Iris pigment epithelial cell (primary cell): ENCODE results near the gene FAM50A.
"Not testable (repeated sequence)": the region's sequence is repeated elsewhere in the genome, so short reads cannot be mapped to it uniquely, and the experiment has no call there.

ENCODE experiments used
- DNase-seq: peaks from one replicate; pipeline ENCODE4 v3.0.0-alpha.2; 2011; ENCODE audit warnings: low read depth

The FAM50A gene

DNA sequence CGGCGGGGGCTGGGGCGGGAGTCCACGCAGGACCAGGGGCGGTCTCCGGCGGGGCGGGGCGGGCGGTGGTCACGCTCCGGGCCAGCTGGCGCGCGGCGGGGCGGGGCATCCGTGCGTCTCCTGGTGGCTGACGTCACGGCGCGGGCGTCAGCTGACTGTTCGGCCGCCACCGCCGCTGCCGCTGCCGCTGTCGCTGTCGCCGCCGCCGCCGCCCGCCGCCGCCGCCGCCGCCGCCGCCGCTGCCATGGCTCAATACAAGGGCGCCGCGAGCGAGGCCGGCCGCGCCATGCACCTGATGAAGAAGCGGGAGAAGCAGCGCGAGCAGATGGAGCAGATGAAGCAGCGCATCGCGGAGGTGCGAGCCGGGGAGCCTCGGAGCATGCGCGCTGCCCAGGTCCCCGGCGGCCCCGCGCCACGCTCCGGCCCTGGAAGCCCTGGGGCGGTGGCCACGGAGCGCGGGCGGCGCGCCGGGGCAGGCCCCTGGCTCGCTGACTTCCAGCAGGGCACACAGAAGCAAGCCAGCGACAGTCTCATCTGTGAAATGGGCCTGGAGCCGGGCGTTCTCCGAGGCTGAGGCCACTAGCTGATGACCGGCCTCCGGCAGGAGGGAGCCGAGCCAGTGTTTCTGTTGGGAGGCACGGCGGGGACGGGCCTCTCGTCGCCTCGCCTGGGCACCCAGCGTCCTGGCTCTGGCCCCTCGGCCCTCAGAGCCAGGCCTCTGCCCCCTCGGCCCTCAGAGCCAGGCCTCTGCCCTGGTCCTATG lies at the start of gene FAM50A:
Gene FAM50A, plus strand, starts transcription at position 150 of the 763 bp plus-strand sequence. Its CDS starts 95 bp downstream, at position 245.
- DNase-seq = peak; percentile 51

DNA sequence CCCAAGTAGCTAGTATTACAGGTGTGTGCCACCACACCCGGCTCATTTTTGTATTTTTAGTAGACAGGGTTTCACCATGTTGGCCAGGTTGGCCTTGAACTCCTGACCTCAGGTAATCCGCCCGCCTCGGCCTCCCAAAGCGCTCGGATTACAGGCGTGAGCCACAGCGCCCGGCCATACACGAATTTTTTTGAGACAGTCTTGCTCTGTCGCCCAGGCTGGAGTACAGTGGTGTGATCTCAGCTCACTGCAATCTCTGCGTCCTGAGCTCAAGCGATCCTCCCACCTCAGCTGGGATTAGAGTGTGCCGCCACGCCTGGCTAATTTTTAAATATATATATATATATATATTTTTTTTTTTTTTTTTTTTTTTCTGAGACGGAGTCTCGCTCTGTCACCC lies 47.6 kb upstream of the FAM50A start:
- not testable (repeated sequence) for DNase-seq

- peak; percentile 59 for DNase-seq
Observed at GRCh38 chrX:154396973-154397887, 46.7 kb upstream of the FAM50A start.

DNA sequence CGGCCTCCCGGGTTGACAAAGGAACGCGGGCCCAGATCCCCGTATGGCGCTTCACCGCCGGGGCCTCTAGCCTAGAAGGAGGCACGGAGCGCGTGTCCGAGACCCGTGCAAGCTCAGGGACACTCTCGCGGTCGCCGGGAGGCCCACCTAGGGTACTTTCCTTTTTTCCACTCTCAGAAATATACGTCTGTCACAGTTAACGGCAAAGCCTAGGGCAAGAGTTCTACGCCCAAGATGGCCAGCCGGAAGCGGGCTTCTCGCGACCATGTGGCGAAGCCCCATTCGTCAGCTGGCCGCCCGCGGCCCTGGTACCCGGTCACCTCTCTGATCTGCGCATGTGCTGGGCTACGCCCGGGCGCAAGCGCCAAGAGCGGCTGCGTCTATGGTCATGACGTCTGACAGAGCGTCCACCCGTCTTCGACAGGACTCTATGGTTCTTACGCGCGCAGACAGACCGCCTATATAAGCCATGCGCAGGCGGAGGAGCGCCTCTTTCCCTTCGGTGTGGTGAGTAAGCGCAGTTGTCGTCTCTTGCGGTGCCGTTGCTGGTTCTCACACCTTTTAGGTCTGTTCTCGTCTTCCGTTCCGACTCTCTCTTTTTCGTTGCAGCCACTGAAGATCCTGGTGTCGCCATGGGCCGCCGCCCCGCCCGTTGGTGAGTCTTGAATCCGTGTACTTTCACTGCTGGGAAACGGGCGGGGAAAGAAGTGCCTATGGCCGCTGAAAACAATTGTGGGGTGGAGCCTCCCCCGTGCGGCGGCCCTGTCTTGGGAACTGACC lies 45.9 kb upstream of the FAM50A start, which contains the start of gene RPL10:
Gene RPL10, plus strand, starts transcription at position 490 of the 780 bp plus-strand sequence. Its CDS starts 143 bp downstream, at position 633.
- peak; percentile 95 for DNase-seq

DNA sequence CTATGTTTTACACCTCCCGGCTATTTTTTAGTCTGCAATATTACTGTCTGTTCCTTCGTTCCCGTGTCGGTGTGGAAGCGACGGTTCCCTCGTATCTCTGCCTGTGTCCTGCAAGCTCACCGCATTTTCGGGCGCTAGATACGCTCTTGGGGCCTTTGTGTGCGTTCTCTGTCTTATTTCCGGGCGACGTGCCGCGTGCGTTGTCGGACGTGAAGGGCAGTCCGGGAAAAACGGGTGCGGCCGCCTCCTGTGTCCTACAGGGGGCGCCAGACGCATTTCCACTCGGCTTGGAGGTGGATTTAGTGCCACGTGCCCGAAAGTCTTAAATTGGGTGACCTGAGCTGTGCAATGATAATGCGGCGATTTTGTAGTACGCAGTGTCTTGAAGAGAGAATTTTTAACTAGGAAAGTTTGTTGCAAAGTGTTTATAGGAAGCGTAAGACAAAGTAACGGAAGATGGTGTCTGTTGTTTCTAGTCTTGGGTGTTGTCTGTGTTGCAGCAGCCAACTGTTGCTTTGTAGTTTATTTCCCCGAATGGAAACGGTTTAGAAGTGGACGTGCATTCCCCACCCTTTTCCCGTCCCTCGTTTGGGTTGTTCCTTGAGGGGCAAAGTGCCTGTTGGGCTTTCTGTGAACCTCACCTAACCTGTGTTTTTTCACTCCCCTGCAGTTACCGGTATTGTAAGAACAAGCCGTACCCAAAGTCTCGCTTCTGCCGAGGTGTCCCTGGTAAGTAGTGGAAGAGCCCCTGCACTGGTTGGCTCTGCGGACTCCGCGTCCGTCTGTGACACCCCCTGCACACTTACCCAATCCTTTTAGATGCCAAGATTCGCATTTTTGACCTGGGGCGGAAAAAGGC lies 45.0 kb upstream of the FAM50A start:
- peak; percentile 70 for DNase-seq

DNA sequence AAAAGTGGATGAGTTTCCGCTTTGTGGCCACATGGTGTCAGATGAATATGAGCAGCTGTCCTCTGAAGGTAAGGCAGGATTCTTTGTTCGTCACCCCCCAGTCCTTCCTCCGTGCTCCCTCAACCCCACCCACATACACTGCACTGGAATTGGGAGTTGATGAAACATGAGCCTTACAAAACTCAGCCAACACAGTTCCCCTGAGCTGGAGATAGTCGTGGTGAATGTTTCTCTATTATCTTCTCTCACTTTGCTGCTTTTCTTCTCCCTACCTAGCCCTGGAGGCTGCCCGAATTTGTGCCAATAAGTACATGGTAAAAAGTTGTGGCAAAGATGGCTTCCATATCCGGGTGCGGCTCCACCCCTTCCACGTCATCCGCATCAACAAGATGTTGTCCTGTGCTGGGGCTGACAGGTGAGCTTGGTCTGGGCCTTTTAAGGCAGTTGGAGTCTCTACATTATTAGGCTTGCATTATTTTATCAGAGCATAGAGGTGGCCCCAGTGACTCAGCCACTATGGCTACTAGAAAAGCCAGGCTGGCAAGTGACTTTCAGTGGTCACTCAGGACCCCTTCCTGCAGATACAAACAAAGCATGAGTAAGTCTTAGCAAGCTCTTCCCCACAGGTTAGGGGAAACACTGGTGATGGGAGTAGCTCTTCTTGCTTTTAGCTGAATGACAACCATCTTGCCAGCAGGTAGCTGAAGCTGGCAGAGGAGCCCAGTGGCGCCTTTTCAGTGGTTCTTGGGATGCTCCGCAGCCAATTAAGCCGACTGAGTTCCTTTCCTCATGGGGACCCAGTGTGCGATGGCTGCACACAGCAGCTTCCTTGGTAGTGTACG lies 44.2 kb upstream of the FAM50A start:
- DNase-seq = no peak

GRCh38 chrX:154400369-154400817 lies 43.5 kb upstream of the FAM50A start:
- DNase-seq = not testable (repeated sequence)

DNA sequence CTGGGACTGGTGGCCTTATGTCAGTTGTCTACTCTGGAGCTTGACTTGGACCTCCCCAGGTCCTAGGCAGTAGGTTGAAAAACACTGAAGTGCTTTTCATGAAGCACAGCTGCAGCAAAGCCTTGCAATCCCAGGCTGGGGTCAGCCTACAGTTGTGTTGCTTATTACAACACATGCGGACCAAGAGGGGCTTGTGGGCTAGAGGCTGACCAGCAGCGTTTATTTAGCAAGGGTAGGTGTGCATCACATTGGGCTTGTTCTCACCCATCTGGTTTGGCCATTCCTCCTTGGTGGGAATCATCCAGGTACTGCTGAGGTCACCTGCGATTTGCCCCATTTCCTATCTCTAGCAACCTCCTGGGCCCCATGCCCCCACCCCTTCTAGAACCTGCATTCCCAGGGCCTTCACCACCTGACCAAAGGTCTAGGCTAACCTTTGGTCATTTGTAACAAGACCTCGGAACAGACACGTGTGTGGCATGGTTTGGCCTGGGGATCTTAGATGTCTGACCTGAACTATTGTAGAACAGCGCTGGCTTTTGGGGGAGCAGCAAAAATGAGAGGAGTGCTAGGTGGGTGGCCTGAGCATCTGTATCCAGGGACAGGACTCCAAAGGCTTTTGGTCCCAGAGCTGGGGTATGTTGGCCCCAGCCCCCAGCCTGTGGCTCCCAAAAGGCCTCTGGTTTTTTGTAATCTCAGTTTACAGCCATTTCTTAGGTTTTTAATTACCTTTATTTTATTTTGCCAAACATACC lies 42.7 kb upstream of the FAM50A start:
- no peak for DNase-seq

GRCh38 chrX:154401918-154402621 lies 41.9 kb upstream of the FAM50A start:
- no peak for DNase-seq

- no peak for DNase-seq
Observed at GRCh38 chrX:154402622-154403127, 41.3 kb upstream of the FAM50A start.

- no peak for DNase-seq
Observed at GRCh38 chrX:154403192-154403591, 40.7 kb upstream of the FAM50A start.

DNA sequence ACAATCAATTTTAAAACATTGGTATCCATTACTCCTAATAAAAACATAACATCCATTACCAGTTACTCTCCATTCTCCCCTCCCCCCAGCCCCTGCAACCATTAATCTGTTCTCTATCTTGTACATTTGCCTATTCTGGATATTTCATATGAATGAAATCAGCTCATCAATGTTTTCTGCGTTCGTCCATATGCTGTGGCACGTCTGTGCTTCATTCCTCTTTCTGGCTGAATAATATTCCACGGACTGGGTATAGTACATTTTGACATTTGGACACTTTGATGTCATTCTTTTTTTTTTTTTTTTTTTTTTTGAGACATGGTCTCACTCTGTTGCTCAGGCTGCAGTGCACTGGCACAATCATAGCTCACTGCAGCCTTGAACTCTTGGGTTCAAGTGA lies 40.1 kb upstream of the FAM50A start:
- no peak for DNase-seq

DNA sequence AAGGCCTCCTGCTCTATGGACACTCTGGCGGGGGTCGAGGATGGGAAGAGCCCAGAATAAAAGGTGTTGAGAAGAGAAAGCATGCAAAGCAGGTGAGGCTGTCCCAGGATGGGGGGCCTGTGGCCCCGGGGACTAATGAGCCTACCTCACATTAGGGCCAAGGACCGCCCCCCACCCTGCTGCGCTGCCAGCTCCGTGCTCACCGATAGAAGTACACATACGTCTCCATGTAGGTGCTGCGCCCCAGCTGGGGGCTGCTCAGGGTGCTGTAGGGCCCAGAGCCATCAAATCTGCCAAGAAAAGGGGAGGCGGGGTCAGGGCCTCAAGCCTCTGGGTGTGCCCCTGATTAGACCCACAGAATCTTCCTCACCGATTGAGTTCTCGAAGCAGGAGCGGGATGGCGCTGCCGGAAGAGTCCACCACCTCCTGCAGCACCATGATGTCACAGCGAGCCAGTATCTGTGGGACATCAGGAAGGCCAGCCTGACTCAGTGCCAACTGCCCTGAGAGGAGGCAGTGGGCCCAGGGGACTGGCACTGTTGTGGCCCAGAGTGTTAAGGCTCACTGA lies 39.2 kb upstream of the FAM50A start:
- no peak for DNase-seq

- no peak for DNase-seq
Observed at GRCh38 chrX:154408659-154409221, 35.2 kb upstream of the FAM50A start.

DNA sequence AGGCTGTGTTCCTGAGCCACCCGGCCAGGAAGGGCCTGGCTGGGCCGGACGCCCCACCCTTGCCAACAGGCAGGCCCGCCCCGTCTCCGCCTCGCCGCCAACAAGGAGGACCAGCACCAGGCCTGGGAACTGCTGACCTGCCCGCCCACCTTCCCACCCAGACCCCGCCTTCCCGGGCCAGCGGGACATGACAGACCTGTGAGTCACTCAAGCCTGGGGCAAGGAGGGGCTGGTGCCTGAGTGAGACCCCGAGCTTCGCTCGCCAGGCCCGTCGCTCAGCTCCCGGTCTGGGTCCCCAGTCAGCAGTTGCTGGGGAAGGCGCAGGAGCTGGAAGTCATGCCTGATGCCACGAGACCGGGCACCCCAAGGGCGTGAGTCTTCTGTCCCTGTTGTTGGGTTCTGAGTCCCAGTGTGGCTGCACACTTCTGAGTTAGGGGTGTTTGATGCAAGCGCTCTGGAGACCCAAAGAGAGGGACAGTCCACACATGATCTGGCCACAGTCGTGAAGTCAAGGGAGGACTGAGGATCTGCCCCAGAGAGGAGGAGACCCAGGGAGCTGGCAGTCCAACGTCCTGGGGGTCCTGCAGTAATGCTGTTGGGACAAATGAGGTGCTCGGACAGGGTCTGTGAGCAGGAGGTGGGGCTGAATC lies 34.6 kb upstream of the FAM50A start, which contains the start of gene DNASE1L1:
Gene DNASE1L1, minus strand, starts transcription at position 33 of the 650 bp plus-strand sequence. CDS start 3,686 bp downstream, outside the sequence.
- peak; percentile 83 for DNase-seq

GRCh38 chrX:154411981-154412340 lies 32.0 kb upstream of the FAM50A start:
- DNase-seq = peak; percentile 52

DNA sequence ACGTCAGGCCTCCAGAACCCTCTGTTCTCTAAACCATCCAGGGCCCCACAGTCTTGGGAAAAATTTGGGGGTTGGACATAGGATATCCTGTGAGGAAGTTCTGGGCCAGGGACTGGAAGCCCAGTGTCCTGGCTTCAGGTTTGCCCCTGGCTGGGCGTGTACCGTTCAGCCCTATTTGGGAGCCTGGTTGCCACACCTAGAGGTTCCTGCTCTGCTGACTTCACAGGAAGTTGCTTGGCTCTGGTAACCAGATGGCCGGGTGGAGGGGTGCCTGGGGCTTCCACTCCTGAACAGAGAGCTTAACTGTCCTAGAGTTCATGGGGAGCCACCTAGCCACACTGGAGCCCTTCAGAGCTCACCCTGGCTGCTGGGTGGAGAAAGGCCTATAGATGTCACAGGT lies 31.5 kb upstream of the FAM50A start:
- DNase-seq = no peak
